ENCODE results near the gene TSHZ2. TPM values are rescaled to one million over a fixed set of nuclear protein-coding genes. Genes with fewer than 3 reads are reported as not detected.

Gene TSHZ2
- total and polyA plus RNA-seq, 2 of the 4 experiments (the other 2 are of a cell fraction) = under 0.01 to 0.02 TPM

DNA sequence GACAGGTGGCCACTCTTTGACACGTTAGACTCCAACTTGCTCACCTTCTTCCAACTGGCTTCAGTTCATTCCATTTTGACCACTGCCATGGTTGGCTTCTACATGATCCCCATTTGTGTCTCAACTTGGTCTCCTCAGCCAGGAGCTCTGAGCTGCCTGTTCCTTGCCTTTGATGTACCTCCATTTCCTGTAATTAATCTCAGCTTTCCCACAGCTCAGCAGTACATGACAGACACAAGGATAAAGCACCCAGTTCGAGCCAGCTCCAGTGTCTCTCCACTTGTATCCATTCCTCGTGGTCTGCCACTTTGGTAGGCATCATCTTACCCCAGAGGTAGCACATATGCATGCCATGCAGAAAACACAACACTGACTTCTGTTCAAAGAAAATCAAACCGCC is 161.0 kb downstream of the TSHZ2 start:
- intact Hi-C loops (cut with micrococcal nuclease) (no loop called here), in situ Hi-C loops (cut with MboI; ENCODE audit: low sequenced_read_pairs) (no loop called here), dilution Hi-C loops (cut with HindIII; ENCODE audit: low sequenced_read_pairs, unreplicated experiment) (no loop called here)
- Histone ChIP-seq H3K23ac (ENCODE audit: low read depth, low read length) (no peak overlapping the region), H3K36me3 (ENCODE audit: control insufficient read depth, insufficient read depth, low read length) (no peaks in the 10 kb centered on the region), H3K79me1 (ENCODE audit: low read depth in 1 of 2, low read length in 2 of 2) (no peaks in the 10 kb centered on the region), H3K27me3 (ENCODE audit: control insufficient read depth, insufficient read depth, low read length) (no peaks in the 10 kb centered on the region), H4K91ac (ENCODE audit: insufficient read depth, low read depth, low read length) (no peak overlapping the region), H3K27ac (ENCODE audit: insufficient read depth, low read length) (no peak overlapping the region), H4K8ac (ENCODE audit: low read depth in 2 of 2, low read length in 2 of 2) (no peak overlapping the region), H4K20me1 (ENCODE audit: insufficient read depth, low read length) (no peaks in the 10 kb centered on the region), H3K4me3 (ENCODE audit: insufficient read depth, low read depth, low read length) (no peak overlapping the region), H2AK5ac (ENCODE audit: low read depth, low read length) (no peak overlapping the region), H2BK120ac (ENCODE audit: low read depth, low read length) (no peak overlapping the region), H2AFZ (replicated peaks; ENCODE audit: low read length, poor library complexity) (no peak overlapping the region), H3K4me1 (ENCODE audit: control insufficient read depth, insufficient read depth, low read length) (no peaks in the 10 kb centered on the region), H3K4me2 (ENCODE audit: low read depth, low read length) (no peak overlapping the region), H2BK20ac (ENCODE audit: low read depth, low read length) (no peak overlapping the region), H3K9me3 (ENCODE audit: control insufficient read depth, insufficient read depth, low read length) (no peaks in the 10 kb centered on the region), H3K9me1 (ENCODE audit: insufficient read depth, low read length) (no peaks in the 10 kb centered on the region), H3K14ac (replicated peaks; ENCODE audit: low read depth, low read length) (no peak overlapping the region), H3K18ac (ENCODE audit: low read depth, low read length) (no peak overlapping the region), H3K9ac (ENCODE audit: low read depth, low read length) (no peak overlapping the region), H4K5ac (ENCODE audit: low read depth, low read length) (no peak overlapping the region), H3K4ac (ENCODE audit: low read depth, low read length) (no peak overlapping the region), H3K56ac (ENCODE audit: extremely low read depth, insufficient read depth, low read length) (no peak overlapping the region), H2BK15ac (ENCODE audit: low read depth, low read length) (no peak overlapping the region), H2AK9ac (replicated peaks; ENCODE audit: low read depth, low read length, poor library complexity) (no peak overlapping the region), H2BK5ac (ENCODE audit: low read depth, low read length, poor library complexity, severe bottlenecking) (no peak overlapping the region)
- no TSS peak for BruUV-seq (replicated peaks)
- TF ChIP-seq MAFK (IDR thresholded peaks at IDR 0.05; ENCODE audit: low read depth, low read length) (no peak), NFE2L2 (IDR thresholded peaks at IDR 0.05; ENCODE audit: low read depth, low read length) (no peak), MXI1 (IDR thresholded peaks at IDR 0.05; ENCODE audit: borderline replicate concordance, low read depth, low read length) (no peak), CHD1 (IDR thresholded peaks at IDR 0.05; ENCODE audit: low read depth, low read length) (no peak), POLR2A (IDR thresholded peaks at IDR 0.05; ENCODE audit: low read depth, low read length) (no peak), BHLHE40 (IDR thresholded peaks at IDR 0.05; ENCODE audit: low read depth, low read length) (no peak), RCOR1 (IDR thresholded peaks at IDR 0.05; ENCODE audit: insufficient replicate concordance, low read length) (no peak), SMC3 (IDR thresholded peaks at IDR 0.05; ENCODE audit: low read depth, low read length) (no peak), MAZ (IDR thresholded peaks at IDR 0.05; ENCODE audit: borderline replicate concordance, low read depth, low read length) (no peak), CEBPB (IDR thresholded peaks at IDR 0.05; ENCODE audit: low read depth, low read length) (no peak), RAD21 (IDR thresholded peaks at IDR 0.05; ENCODE audit: low read length) (no peak), FOS (IDR thresholded peaks at IDR 0.05; ENCODE audit: low read depth, low read length) (no peak), RFX5 (IDR thresholded peaks at IDR 0.05; ENCODE audit: low read depth, low read length) (no peak)
- TF ChIP-seq, protein P1, sequence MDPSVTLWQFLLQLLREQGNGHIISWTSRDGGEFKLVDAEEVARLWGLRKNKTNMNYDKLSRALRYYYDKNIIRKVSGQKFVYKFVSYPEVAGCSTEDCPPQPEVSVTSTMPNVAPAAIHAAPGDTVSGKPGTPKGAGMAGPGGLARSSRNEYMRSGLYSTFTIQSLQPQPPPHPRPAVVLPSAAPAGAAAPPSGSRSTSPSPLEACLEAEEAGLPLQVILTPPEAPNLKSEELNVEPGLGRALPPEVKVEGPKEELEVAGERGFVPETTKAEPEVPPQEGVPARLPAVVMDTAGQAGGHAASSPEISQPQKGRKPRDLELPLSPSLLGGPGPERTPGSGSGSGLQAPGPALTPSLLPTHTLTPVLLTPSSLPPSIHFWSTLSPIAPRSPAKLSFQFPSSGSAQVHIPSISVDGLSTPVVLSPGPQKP (IDR thresholded peaks at IDR 0.05; ENCODE audit: borderline replicate concordance, low read depth, low read length) = no peak
- TF ChIP-seq, protein P2, sequence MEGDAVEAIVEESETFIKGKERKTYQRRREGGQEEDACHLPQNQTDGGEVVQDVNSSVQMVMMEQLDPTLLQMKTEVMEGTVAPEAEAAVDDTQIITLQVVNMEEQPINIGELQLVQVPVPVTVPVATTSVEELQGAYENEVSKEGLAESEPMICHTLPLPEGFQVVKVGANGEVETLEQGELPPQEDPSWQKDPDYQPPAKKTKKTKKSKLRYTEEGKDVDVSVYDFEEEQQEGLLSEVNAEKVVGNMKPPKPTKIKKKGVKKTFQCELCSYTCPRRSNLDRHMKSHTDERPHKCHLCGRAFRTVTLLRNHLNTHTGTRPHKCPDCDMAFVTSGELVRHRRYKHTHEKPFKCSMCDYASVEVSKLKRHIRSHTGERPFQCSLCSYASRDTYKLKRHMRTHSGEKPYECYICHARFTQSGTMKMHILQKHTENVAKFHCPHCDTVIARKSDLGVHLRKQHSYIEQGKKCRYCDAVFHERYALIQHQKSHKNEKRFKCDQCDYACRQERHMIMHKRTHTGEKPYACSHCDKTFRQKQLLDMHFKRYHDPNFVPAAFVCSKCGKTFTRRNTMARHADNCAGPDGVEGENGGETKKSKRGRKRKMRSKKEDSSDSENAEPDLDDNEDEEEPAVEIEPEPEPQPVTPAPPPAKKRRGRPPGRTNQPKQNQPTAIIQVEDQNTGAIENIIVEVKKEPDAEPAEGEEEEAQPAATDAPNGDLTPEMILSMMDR (conservative IDR thresholded peaks at IDR 0.05; ENCODE audit: low read depth, low read length) = no peak
- TF ChIP-seq, protein P3, sequence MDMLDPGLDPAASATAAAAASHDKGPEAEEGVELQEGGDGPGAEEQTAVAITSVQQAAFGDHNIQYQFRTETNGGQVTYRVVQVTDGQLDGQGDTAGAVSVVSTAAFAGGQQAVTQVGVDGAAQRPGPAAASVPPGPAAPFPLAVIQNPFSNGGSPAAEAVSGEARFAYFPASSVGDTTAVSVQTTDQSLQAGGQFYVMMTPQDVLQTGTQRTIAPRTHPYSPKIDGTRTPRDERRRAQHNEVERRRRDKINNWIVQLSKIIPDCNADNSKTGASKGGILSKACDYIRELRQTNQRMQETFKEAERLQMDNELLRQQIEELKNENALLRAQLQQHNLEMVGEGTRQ (IDR thresholded peaks at IDR 0.05; ENCODE audit: low read depth, low read length) = no peak
- no peak for DNase-seq
- no peak for ATAC-seq (ENCODE audit: low read depth)
- CTCF ChIA-PET = interaction anchor here (0.7 kb wide), 1 partner anchor 19 kb away, joined by 3 read pairs; no protein-coding TSS in a partner anchor
- 40% methylated on average over 1 of the region's 4 CpGs; no CpG with 5 or more reads in 1 of the 2 experiments for WGBS, 2 experiments (ENCODE audit: extremely low coverage in 2 of 2, insufficient read length in 1 of 2)
- POLR2A ChIA-PET (ENCODE audit: unreplicated experiment) = no interaction called here

Data from IMR-90 (cell line).